ENCODE results near the gene BRICD5.

Gene BRICD5

GRCh38 chr16:2173366-2173765 lies 37.3 kb downstream of the BRICD5 start:
- TF ChIP-seq CTCF (IDR thresholded peaks at IDR 0.05; ENCODE audit: low read depth, low read length): no peak
- H3K4me3 ChIP-seq (ENCODE audit: low read depth, low read length): no peak overlapping the region
- in situ Hi-C loops (cut with HindIII; ENCODE audit: low sequenced_read_pairs): no loop called here
- no peak for DNase-seq (ENCODE audit: low read depth, low spot score)

GRCh38 chr16:2172688-2173335 lies 37.9 kb downstream of the BRICD5 start:
- TF ChIP-seq CTCF (IDR thresholded peaks at IDR 0.05; ENCODE audit: low read depth, low read length): no peak
- H3K4me3 ChIP-seq (ENCODE audit: low read depth, low read length): no peak overlapping the region
- in situ Hi-C loops (cut with HindIII; ENCODE audit: low sequenced_read_pairs): no loop called here
- DNase-seq (ENCODE audit: low read depth, low spot score): no peak

- no peak for DNase-seq (ENCODE audit: low read depth, low spot score)
- no peak overlapping the region for H3K4me3 ChIP-seq (ENCODE audit: low read depth, low read length)
- in situ Hi-C loops (cut with HindIII; ENCODE audit: low sequenced_read_pairs): no loop called here
- no peak for TF ChIP-seq CTCF (IDR thresholded peaks at IDR 0.05; ENCODE audit: low read depth, low read length)
Observed at GRCh38 chr16:2171601-2172178, 39.0 kb downstream of the BRICD5 start.

- H3K4me3 ChIP-seq (ENCODE audit: low read depth, low read length): no peak overlapping the region
- DNase-seq (ENCODE audit: low read depth, low spot score): no peak
- no peak for TF ChIP-seq CTCF (IDR thresholded peaks at IDR 0.05; ENCODE audit: low read depth, low read length)
- in situ Hi-C loops (cut with HindIII; ENCODE audit: low sequenced_read_pairs): no loop called here
Observed at GRCh38 chr16:2170587-2171435, 39.9 kb downstream of the BRICD5 start.

GRCh38 chr16:2170080-2170479 lies 40.6 kb downstream of the BRICD5 start:
- no peak for TF ChIP-seq CTCF (IDR thresholded peaks at IDR 0.05; ENCODE audit: low read depth, low read length)
- in situ Hi-C loops (cut with HindIII; ENCODE audit: low sequenced_read_pairs): no loop called here
- DNase-seq (ENCODE audit: low read depth, low spot score): no peak
- no peak overlapping the region for H3K4me3 ChIP-seq (ENCODE audit: low read depth, low read length)

- DNase-seq (ENCODE audit: low read depth, low spot score): no peak
- in situ Hi-C loops (cut with HindIII; ENCODE audit: low sequenced_read_pairs): no loop called here
- H3K4me3 ChIP-seq (ENCODE audit: low read depth, low read length): no peak overlapping the region
- no peak for TF ChIP-seq CTCF (IDR thresholded peaks at IDR 0.05; ENCODE audit: low read depth, low read length)
Observed at GRCh38 chr16:2167068-2167638, 43.5 kb downstream of the BRICD5 start.

Data from astrocyte of the spinal cord (primary cell).